PC-9 (cell line): ENCODE results near the gene ZMAT3. TPM values are rescaled to one million over a fixed set of nuclear protein-coding genes. Genes with fewer than 3 reads are reported as not detected.
"Not testable (repeated sequence)": the region's sequence is repeated elsewhere in the genome, so short reads cannot be mapped to it uniquely, and the experiment has no call there.

Source experiments
- BruUV-seq: library from RNA; stranded (reverse); fragments of 400-500 nt; replicated peaks from 2 replicates; lab custom pipeline; 2021; lab: Mats Ljungman, UMichigan
- CTCF ChIA-PET: fragments of 300-600 bp; sonication (Branson Sonifier 250); formaldehyde crosslinking; loops from one replicate; lab custom pipeline; 2022; ENCODE audit warnings: antibody characterized with exemption; lab: Charles Lee
- POLR2A ChIA-PET: fragments of 300-600 bp; sonication (Branson Sonifier 250); formaldehyde crosslinking; loops from one replicate; lab custom pipeline; 2022; ENCODE audit warnings: antibody characterized with exemption; ENCODE audit not compliant: unreplicated experiment; lab: Charles Lee
- DNase-seq, 2 experiments: peaks; one replicate each; pipeline versions ENCODE4 v3.0.0 to v3.0.0-alpha.2; 2015 to 2022; ENCODE audit warnings: mixed read lengths in 1 of 2
- H2AFZ ChIP-seq: fragments of 200-600 bp; sonication (generic); 2 replicates; pipeline ENCODE4 v1.8.1; 2017; ENCODE audit warnings: antibody characterized with exemption
- H3F3A ChIP-seq: fragments of 200-600 bp; sonication (generic); 2 replicates; pipeline ENCODE4 v1.8.1; 2017; ENCODE audit warnings: antibody characterized with exemption, mild to moderate bottlenecking, low read depth; ENCODE audit not compliant: insufficient read depth
- H3K27ac ChIP-seq: fragments of 200-600 bp; sonication (generic); 2 replicates; pipeline ENCODE4 v1.6.1; 2016; ENCODE audit warnings: mixed run types
- H3K27me3 ChIP-seq: fragments of 200-600 bp; sonication (generic); 2 replicates; pipeline ENCODE4 v1.6.1; 2016; ENCODE audit warnings: low read depth, mixed run types; ENCODE audit not compliant: insufficient read depth
- H3K36me3 ChIP-seq: fragments of 200-600 bp; sonication (generic); 2 replicates; pipeline ENCODE4 v1.6.1; 2016; ENCODE audit warnings: low read depth, mixed run types
- H3K4me1 ChIP-seq: fragments of 200-600 bp; sonication (generic); replicated peaks from 2 replicates; pipeline ENCODE4 v1.6.1; 2016; ENCODE audit warnings: mixed run types; ENCODE audit not compliant: insufficient read depth
- H3K4me2 ChIP-seq: fragments of 200-600 bp; sonication (generic); 2 replicates; pipeline ENCODE4 v1.6.1; 2017; ENCODE audit warnings: mixed run types
- H3K4me3 ChIP-seq: fragments of 200-600 bp; sonication (generic); 2 replicates; pipeline ENCODE4 v1.6.1; 2016; ENCODE audit warnings: mixed run types
- H3K79me2 ChIP-seq: fragments of 200-600 bp; sonication (generic); 2 replicates; pipeline ENCODE4 v1.6.1; 2017; ENCODE audit warnings: low read depth, mixed run types
- H3K9me2 ChIP-seq: fragments of 200-600 bp; sonication (generic); 2 replicates; pipeline ENCODE4 v1.8.1; 2017; ENCODE audit warnings: mild to moderate bottlenecking; ENCODE audit not compliant: insufficient read depth
- H3K9me3 ChIP-seq: fragments of 200-600 bp; sonication (generic); 2 replicates; pipeline ENCODE4 v1.8.1; 2016; ENCODE audit warnings: low read depth; ENCODE audit not compliant: insufficient read depth
- H4K20me1 ChIP-seq: fragments of 200-600 bp; sonication (generic); 2 replicates; pipeline ENCODE4 v1.8.1; 2017; ENCODE audit not compliant: insufficient read depth
- CTCF ChIP-seq: fragments of 200-600 bp; sonication (generic); conservative IDR thresholded peaks from 2 replicates; pipeline ENCODE4 v1.6.1; 2017; ENCODE audit warnings: mixed run types, antibody characterized with exemption, mild to moderate bottlenecking, moderate library complexity
- EZH2 ChIP-seq: fragments of 200-600 bp; sonication (generic); IDR thresholded peaks from 2 replicates; pipeline ENCODE4 v1.8.0; 2017; ENCODE audit warnings: antibody characterized with exemption, low read depth
- intact Hi-C: fragments of 100-400 bp; cut with micrococcal nuclease; formaldehyde crosslinking; loops from one replicate; pipeline ENCODE4 v1.10.0; 2022; ENCODE audit not compliant: unreplicated experiment
- total RNA-seq: library from RNA; stranded (reverse); gene quantifications from 2 replicates; pipeline ENCODE4 v1.2.3, GENCODE V29; 2021

ZMAT3 gene
- total RNA-seq, 1 experiment from 2014 or later: 5.9 TPM

- H3K27ac ChIP-seq: no peak overlapping the region
- no peaks in the 10 kb centered on the region for H3K36me3 ChIP-seq
- H3K4me1 ChIP-seq: no peaks in the 10 kb centered on the region
- H3K79me2 ChIP-seq: no peaks in the 10 kb centered on the region
- CTCF ChIA-PET: no interaction called here
- DNase-seq: no peak
- BruUV-seq: no TSS peak
- no peaks in the 10 kb centered on the region for H3F3A ChIP-seq
- no peak overlapping the region for H2AFZ ChIP-seq
- H3K9me2 ChIP-seq: no peaks in the 10 kb centered on the region
- H3K4me3 ChIP-seq: no peak overlapping the region
- no peak for TF ChIP-seq EZH2
- no peak for TF ChIP-seq CTCF
- no peak overlapping the region for H3K4me2 ChIP-seq
- no peaks in the 10 kb centered on the region for H4K20me1 ChIP-seq
- intact Hi-C loops: no loop called here
- H3K9me3 ChIP-seq: no peaks in the 10 kb centered on the region
- H3K27me3 ChIP-seq: no peaks in the 10 kb centered on the region
- POLR2A ChIA-PET: no interaction called here
These were observed 24.9 kb downstream of the ZMAT3 start for GRCh38 chr3:179046497-179047353.

- Histone ChIP-seq H3K27ac (no peak overlapping the region), H3K9me3 (no peaks in the 10 kb centered on the region), H3K36me3 (no peaks in the 10 kb centered on the region), H3K27me3 (no peaks in the 10 kb centered on the region), H3K4me1 (no peaks in the 10 kb centered on the region), H2AFZ (no peak overlapping the region), H3K79me2 (no peaks in the 10 kb centered on the region), H3K4me3 (no peak overlapping the region), H3K9me2 (no peaks in the 10 kb centered on the region), H3F3A (no peaks in the 10 kb centered on the region), H3K4me2 (no peak overlapping the region), H4K20me1 (no peaks in the 10 kb centered on the region)
- DNase-seq: no peak
- intact Hi-C loops: no loop called here
- TF ChIP-seq EZH2 (no peak), CTCF (no peak)
- CTCF ChIA-PET: no interaction called here
- POLR2A ChIA-PET: no interaction called here
- BruUV-seq: no TSS peak
These were observed 25.7 kb downstream of the ZMAT3 start for GRCh38 chr3:179045719-179046402.

GRCh38 chr3:179038899-179039251 lies 32.7 kb downstream of the ZMAT3 start:
- BruUV-seq, H2AFZ ChIP-seq, H3K79me2 ChIP-seq, H3K36me3 ChIP-seq, H3K9me2 ChIP-seq, H3K27me3 ChIP-seq, H3K27ac ChIP-seq, H3K9me3 ChIP-seq, intact Hi-C loops, H3F3A ChIP-seq, DNase-seq, H3K4me3 ChIP-seq, CTCF ChIA-PET, H3K4me2 ChIP-seq, POLR2A ChIA-PET, H4K20me1 ChIP-seq, H3K4me1 ChIP-seq: not testable (repeated sequence)
